SK-N-SH treated with all-trans-retinoic acid at 6 μM for 48 hours (cell line): Measurements from ENCODE around the gene CCL11.

Experiments
- ATAC-seq: fragments of 200-7000 bp; cut with Tn5 transposase; 3 replicates; pipeline ENCODE4 v1.9.1; 2020; ENCODE audit warnings: mild to moderate bottlenecking, moderate library complexity
- ARNTL ChIP-seq: fragments of 450-650 bp; formaldehyde crosslinking; IDR thresholded peaks from 2 replicates; pipeline ENCODE4 v1.5.0; 2020; ENCODE audit warnings: low read depth, mild to moderate bottlenecking, moderate library complexity, borderline replicate concordance
- CSDC2 ChIP-seq: fragments of 250-450 bp; sonication (Bioruptor Pico); IDR thresholded peaks from 2 replicates; pipeline ENCODE4 v1.5.0; 2020; ENCODE audit warnings: mild to moderate bottlenecking, moderate library complexity
- GLIS3 ChIP-seq: fragments of 250-450 bp; sonication (Bioruptor Pico); IDR thresholded peaks from 2 replicates; pipeline ENCODE4 v1.5.0; 2020; ENCODE audit warnings: mild to moderate bottlenecking, moderate library complexity
- ISL1 ChIP-seq: fragments of 250-450 bp; sonication (Bioruptor Pico); IDR thresholded peaks from 2 replicates; pipeline ENCODE4 v2.1.2; 2022; ENCODE audit warnings: mild to moderate bottlenecking, moderate library complexity
- OSR1 ChIP-seq: fragments of 250-450 bp; sonication (Bioruptor Pico); IDR thresholded peaks from 2 replicates; pipeline ENCODE4 v1.8.0; 2022; ENCODE audit warnings: moderate library complexity, mild to moderate bottlenecking, inconsistent platforms
- PPARA ChIP-seq: fragments of 250-450 bp; sonication (Bioruptor Pico); IDR thresholded peaks from 2 replicates; pipeline ENCODE4 v1.5.0; 2020; ENCODE audit warnings: mild to moderate bottlenecking, borderline replicate concordance
- RARB ChIP-seq: fragments of 250-450 bp; sonication (Bioruptor Pico); IDR thresholded peaks from 2 replicates; pipeline ENCODE4 v1.8.0; 2021; ENCODE audit warnings: mild to moderate bottlenecking, moderate library complexity
- SNAI2 ChIP-seq: fragments of 250-450 bp; sonication (Bioruptor Pico); IDR thresholded peaks from 2 replicates; pipeline ENCODE4 v1.5.0; 2020; ENCODE audit warnings: mild to moderate bottlenecking, moderate library complexity
- TCF4 ChIP-seq: fragments of 250-450 bp; sonication (Bioruptor Pico); IDR thresholded peaks from 2 replicates; pipeline ENCODE4 v1.8.0; 2021; ENCODE audit warnings: mild to moderate bottlenecking, moderate library complexity, borderline replicate concordance
- TOX ChIP-seq: fragments of 250-450 bp; sonication (Bioruptor Pico); IDR thresholded peaks from 2 replicates; pipeline ENCODE4 v1.8.0; 2021; ENCODE audit warnings: mild to moderate bottlenecking, moderate library complexity, borderline replicate concordance
- ZC3H10 ChIP-seq: fragments of 250-450 bp; sonication (Bioruptor Pico); IDR thresholded peaks from 2 replicates; pipeline ENCODE4 v1.5.1; 2021; ENCODE audit warnings: mild to moderate bottlenecking, moderate library complexity
- ZFP3 ChIP-seq: fragments of 250-450 bp; sonication (Bioruptor Pico); IDR thresholded peaks from 2 replicates; pipeline ENCODE4 v1.5.0; 2020; ENCODE audit warnings: mild to moderate bottlenecking, moderate library complexity
- ZFP30 ChIP-seq: fragments of 450-650 bp; formaldehyde crosslinking; IDR thresholded peaks from 2 replicates; pipeline ENCODE4 v1.5.0; 2022; ENCODE audit warnings: mild to moderate bottlenecking, moderate library complexity
- ZNF565 ChIP-seq: fragments of 450-650 bp; formaldehyde crosslinking; conservative IDR thresholded peaks from 2 replicates; pipeline ENCODE4 v1.5.0; 2020; ENCODE audit warnings: low read depth, mild to moderate bottlenecking, moderate library complexity
- TF ChIP-seq, protein P1 (sequence below): fragments of 250-450 bp; sonication (Bioruptor Pico); IDR thresholded peaks from 2 replicates; pipeline ENCODE4 v1.5.1; 2021; ENCODE audit warnings: mild to moderate bottlenecking, moderate library complexity
- TF ChIP-seq, protein P2 (sequence below): fragments of 250-450 bp; sonication (Bioruptor Pico); IDR thresholded peaks from 2 replicates; pipeline ENCODE4 v1.5.1; 2020; ENCODE audit warnings: low read depth, mild to moderate bottlenecking, moderate library complexity
- TF ChIP-seq, protein P3 (sequence below): fragments of 250-450 bp; sonication (Bioruptor Pico); IDR thresholded peaks from 2 replicates; pipeline ENCODE4 v1.8.0; 2020; ENCODE audit warnings: mild to moderate bottlenecking, moderate library complexity, borderline replicate concordance
- TF ChIP-seq, protein P4 (sequence below): fragments of 250-450 bp; sonication (Bioruptor Pico); IDR thresholded peaks from 2 replicates; pipeline ENCODE4 v1.5.0; 2020; ENCODE audit warnings: mild to moderate bottlenecking, moderate library complexity

CCL11 gene

DNA sequence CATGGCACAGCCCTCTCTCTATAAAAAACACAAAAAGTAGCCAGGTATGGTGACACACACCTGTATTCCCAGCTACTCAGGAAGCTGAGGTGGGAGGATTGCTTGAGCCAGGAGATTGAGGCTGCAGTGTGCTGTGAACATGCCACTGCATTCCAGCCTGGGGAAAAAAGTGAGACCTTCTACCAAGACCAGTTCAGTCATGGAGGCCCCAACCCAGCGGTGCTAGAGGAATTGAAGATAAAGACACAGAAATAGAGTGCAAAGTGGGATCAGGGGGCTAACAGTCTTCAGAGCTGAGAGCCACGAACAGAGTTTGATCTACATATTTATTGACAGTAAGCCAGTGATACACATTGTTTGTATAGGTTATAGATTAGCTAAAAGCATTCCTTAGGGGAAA is 18.1 kb downstream of the CCL11 start:
- ATAC-seq = no peak

DNA sequence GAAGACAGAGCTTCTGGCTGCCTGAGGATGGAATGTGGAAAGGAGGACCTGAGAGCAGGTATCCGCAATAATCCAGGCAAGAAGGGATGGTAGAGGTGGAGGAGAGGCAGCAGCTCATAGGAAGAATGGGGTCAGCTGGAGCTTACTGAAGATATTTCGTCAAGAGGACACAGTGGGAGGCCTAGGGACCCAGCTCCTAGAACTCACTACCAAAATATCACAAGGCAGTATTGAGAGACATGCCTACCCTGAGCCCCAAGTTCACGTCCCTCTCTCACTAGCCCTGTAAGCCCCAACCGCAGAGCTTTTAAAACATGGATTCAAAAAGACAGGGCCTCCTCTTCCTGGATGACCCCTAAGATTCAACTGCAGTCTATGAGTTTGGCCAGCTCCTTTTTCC is 19.5 kb downstream of the CCL11 start:
- no peak for ATAC-seq
- no peak for TF ChIP-seq ZFP3
- no peak for TF ChIP-seq RARB (CRISPR knock-in tag)
- no peak for TF ChIP-seq TOX (CRISPR knock-in tag)
- TF ChIP-seq, protein P1, sequence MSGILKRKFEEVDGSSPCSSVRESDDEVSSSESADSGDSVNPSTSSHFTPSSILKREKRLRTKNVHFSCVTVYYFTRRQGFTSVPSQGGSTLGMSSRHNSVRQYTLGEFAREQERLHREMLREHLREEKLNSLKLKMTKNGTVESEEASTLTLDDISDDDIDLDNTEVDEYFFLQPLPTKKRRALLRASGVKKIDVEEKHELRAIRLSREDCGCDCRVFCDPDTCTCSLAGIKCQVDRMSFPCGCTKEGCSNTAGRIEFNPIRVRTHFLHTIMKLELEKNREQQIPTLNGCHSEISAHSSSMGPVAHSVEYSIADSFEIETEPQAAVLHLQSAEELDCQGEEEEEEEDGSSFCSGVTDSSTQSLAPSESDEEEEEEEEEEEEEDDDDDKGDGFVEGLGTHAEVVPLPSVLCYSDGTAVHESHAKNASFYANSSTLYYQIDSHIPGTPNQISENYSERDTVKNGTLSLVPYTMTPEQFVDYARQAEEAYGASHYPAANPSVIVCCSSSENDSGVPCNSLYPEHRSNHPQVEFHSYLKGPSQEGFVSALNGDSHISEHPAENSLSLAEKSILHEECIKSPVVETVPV = no peak
- TF ChIP-seq ISL1 = no peak
- no peak for TF ChIP-seq ARNTL (CRISPR knock-in tag)
- TF ChIP-seq GLIS3 (CRISPR knock-in tag) = no peak
- TF ChIP-seq, protein P2, sequence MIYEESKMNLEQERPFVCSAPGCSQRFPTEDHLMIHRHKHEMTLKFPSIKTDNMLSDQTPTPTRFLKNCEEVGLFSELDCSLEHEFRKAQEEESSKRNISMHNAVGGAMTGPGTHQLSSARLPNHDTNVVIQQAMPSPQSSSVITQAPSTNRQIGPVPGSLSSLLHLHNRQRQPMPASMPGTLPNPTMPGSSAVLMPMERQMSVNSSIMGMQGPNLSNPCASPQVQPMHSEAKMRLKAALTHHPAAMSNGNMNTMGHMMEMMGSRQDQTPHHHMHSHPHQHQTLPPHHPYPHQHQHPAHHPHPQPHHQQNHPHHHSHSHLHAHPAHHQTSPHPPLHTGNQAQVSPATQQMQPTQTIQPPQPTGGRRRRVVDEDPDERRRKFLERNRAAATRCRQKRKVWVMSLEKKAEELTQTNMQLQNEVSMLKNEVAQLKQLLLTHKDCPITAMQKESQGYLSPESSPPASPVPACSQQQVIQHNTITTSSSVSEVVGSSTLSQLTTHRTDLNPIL (CRISPR knock-in tag) = no peak
- TF ChIP-seq CSDC2 (CRISPR knock-in tag) = no peak

More for the DNA sequence above, 18.1 kb downstream of the CCL11 start:
- TF ChIP-seq PPARA (CRISPR knock-in tag) (no peak), TOX (CRISPR knock-in tag) (no peak), OSR1 (CRISPR knock-in tag) (no peak), SNAI2 (CRISPR knock-in tag) (no peak), GLIS3 (CRISPR knock-in tag) (no peak), ZFP3 (no peak), ZC3H10 (no peak)
- TF ChIP-seq, protein P1 = no peak
- TF ChIP-seq, protein P3, sequence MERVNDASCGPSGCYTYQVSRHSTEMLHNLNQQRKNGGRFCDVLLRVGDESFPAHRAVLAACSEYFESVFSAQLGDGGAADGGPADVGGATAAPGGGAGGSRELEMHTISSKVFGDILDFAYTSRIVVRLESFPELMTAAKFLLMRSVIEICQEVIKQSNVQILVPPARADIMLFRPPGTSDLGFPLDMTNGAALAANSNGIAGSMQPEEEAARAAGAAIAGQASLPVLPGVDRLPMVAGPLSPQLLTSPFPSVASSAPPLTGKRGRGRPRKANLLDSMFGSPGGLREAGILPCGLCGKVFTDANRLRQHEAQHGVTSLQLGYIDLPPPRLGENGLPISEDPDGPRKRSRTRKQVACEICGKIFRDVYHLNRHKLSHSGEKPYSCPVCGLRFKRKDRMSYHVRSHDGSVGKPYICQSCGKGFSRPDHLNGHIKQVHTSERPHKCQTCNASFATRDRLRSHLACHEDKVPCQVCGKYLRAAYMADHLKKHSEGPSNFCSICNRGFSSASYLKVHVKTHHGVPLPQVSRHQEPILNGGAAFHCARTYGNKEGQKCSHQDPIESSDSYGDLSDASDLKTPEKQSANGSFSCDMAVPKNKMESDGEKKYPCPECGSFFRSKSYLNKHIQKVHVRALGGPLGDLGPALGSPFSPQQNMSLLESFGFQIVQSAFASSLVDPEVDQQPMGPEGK (CRISPR knock-in tag) = no peak
- TF ChIP-seq, protein P2 (CRISPR knock-in tag) = no peak

DNA sequence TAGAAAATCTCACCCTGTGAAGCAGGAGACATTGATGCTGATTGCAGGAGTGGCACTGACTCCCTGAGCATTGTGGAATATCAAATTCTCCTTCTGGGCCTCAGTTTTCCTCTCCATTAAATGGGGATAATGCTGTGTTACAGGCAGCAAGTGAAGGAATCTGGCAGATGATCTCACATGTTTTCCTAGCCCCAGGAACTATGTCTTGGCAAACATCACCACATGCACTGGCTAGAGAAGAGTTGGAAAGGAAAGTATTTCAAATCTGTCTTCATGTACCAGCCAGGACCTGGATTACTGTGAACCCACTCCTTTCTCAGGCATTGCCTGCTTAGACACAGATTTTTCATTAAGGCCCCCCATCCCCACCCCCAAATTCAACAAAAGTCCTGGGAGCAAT is 20.1 kb downstream of the CCL11 start:
- TF ChIP-seq SNAI2 (CRISPR knock-in tag) (no peak), TCF4 (no peak), ZFP3 (no peak), PPARA (CRISPR knock-in tag) (no peak), RARB (CRISPR knock-in tag) (no peak), CSDC2 (CRISPR knock-in tag) (no peak), GLIS3 (CRISPR knock-in tag) (no peak), ZFP30 (no peak), ZNF565 (CRISPR knock-in tag) (no peak), TOX (CRISPR knock-in tag) (no peak)
- TF ChIP-seq, protein P4, sequence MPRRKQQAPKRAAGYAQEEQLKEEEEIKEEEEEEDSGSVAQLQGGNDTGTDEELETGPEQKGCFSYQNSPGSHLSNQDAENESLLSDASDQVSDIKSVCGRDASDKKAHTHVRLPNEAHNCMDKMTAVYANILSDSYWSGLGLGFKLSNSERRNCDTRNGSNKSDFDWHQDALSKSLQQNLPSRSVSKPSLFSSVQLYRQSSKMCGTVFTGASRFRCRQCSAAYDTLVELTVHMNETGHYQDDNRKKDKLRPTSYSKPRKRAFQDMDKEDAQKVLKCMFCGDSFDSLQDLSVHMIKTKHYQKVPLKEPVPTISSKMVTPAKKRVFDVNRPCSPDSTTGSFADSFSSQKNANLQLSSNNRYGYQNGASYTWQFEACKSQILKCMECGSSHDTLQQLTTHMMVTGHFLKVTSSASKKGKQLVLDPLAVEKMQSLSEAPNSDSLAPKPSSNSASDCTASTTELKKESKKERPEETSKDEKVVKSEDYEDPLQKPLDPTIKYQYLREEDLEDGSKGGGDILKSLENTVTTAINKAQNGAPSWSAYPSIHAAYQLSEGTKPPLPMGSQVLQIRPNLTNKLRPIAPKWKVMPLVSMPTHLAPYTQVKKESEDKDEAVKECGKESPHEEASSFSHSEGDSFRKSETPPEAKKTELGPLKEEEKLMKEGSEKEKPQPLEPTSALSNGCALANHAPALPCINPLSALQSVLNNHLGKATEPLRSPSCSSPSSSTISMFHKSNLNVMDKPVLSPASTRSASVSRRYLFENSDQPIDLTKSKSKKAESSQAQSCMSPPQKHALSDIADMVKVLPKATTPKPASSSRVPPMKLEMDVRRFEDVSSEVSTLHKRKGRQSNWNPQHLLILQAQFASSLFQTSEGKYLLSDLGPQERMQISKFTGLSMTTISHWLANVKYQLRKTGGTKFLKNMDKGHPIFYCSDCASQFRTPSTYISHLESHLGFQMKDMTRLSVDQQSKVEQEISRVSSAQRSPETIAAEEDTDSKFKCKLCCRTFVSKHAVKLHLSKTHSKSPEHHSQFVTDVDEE (CRISPR knock-in tag) = no peak
- TF ChIP-seq, protein P3 (CRISPR knock-in tag) = no peak
- TF ChIP-seq, protein P2 (CRISPR knock-in tag) = no peak
- TF ChIP-seq, all 23 proteins: peak for 0
- no peak for ATAC-seq
